OCI-LY3 (cell line): ENCODE measurements around the gene ACAN.

Source experiments
- CTCF ChIP-seq: fragments of 200-600, 300-600 bp; sonication (generic); IDR thresholded peaks from 2 replicates; pipeline ENCODE4 v1.5.1; 2014; ENCODE audit warnings: antibody characterized with exemption, low read length, low read depth
- EZH2phosphoT487 ChIP-seq: fragments of 200-600 bp; shearing (Covaris generic); IDR thresholded peaks from 2 replicates; pipeline ENCODE4 v1.6.1; 2018; ENCODE audit warnings: antibody characterized with exemption, mixed run types, low read depth

GRCh38 chr15:88756921-88757320, 46.3 kb upstream of the ACAN start:
- TF ChIP-seq EZH2phosphoT487 (no peak), CTCF (no peak)
